ENCODE results near the gene MIER1.
"Not testable (repeated sequence)": the region's sequence is repeated elsewhere in the genome, so short reads cannot be mapped to it uniquely, and the experiment has no call there.

MIER1 gene

DNA sequence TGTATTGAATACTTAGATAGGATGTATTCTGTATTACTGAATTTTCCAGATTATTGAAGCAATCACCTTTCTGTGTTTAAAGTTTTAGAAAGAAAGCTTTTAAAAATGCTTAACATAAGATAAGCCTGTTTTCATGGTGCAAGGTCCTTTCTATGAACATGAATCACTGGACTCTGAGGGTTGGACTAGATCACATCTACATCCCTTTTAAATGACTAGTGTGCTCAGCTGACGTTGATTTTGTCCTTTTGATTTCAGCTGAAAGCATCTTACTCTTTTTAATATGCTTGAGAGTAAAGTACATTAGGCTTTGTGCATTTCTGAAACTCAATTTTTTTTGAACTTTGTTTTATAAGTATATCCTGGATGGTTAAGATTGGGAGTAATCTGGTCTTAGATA is 16.2 kb downstream of the MIER1 start:
- DNase-seq, result no peak

DNA sequence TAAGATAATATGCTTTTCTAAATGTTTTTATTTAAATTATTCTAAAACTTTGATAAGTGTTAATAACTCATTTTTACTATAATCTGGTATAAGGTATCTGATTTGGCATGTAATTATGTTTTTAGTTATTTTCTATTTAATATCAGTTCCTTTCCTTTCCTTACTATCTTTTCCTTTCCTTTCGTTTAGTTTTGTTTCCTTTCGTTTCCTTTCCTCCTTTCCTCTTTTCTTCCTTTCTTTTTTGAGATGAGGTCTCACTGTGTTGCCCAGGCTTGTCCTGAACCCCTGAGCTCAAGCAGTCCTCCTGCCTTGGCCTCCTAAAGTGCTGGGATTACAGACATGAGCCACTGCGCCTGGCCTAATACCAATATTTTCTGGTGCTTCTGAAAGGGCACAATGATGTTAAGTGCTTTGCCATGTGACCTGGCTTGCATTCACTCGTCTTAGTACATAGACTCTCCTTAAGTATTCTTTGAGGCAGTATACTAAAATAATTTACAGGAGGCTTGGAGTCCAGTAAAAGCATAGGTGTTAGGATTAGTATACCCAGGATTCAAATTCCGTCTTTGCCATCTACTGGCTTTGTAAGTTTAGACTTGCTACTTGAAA is 18.7 kb downstream of the MIER1 start:
- no peak for DNase-seq

GRCh38 chr1:66944330-66945274 is 19.8 kb downstream of the MIER1 start:
- no peak for DNase-seq

GRCh38 chr1:66945316-66945715 is 20.5 kb downstream of the MIER1 start:
- no peak for DNase-seq

DNA sequence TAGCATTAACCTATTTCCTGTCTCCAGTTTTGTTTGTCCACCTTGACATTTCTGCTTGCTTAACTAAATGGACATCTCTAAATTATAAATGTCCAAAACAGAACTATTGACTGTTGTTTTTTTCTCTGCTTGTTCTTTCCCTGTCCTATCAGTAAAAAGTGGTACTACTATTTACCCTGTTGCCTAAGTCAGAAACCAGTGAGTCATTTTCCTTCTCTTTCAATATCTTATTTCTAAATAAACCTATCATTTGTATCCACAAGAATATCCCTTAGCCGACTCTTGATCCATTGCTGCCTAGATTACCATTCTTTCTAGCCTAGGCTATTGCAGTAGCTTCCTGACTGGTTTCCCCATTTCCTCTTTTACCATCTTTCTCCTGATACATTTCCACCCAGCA is 22.5 kb downstream of the MIER1 start:
- no peak for DNase-seq

DNA sequence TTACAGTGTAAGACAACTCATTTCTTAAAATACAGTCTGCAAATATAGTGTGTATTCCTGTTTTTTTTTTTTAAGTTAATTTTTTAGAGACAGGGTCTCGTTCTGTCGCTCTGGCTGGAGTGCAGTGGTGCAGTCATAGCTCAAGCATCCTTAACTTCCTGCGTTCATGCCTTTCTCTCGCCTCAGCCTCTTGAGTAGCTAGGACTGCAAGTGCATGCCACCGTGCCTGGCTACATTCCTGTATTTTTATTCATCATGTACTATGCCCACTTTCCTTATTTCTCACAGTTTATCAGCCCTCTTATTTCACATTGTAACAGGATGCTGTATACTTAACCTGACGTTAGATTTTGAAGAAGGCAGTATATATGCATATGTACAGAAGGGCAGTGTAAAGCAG is 26.7 kb downstream of the MIER1 start:
- no peak for DNase-seq

- DNase-seq, result no peak
Measured at GRCh38 chr1:66954208-66954607, 29.4 kb downstream of the MIER1 start.

DNA sequence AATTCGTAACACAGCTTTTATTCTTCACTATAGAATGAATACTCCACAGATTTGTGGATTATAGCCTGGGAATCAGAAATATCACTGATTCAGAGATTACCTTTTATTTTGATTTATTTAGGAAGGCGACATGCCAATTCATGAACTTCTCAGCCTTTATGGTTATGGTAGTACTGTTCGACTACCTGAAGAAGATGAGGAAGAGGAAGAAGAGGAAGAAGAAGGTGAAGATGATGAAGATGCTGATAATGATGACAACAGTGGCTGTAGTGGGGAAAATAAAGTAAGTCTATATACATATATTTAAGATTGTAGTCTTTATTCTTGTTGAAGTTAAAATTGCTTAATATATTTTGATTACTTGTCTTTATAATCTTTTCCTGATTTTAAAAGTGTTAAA is 33.1 kb downstream of the MIER1 start:
- no peak for DNase-seq

DNA sequence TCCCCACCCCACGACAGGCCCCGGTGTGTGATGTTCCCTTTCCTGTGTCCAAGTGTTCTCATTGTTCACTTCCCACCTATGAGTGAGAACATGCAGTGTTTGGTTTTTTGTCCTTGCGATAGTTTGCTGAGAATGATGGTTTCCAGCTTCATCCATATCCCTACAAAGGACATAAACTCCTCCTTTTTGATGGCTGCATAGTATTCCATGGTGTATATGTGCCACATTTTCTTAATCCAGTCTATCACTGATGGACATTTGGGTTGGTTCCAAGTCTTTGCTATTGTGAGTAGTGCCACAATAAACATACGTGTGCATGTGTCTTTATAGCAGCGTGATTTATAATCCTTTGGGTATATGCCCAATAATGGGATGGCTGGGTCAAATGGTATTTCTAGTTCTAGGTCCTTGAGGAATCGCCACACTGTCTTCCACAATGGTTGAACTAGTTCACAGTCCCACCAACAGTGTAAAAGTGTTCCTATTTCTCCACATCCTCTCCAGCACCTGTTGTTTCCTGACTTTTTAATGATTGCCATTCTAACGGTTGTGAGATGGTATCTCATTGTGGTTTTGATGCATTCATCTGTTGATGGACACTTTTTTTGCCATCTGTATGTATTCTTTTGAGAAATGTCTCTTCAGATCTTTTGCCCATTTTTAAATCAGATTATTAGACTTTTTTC is 41.5 kb downstream of the MIER1 start:
- not testable (repeated sequence) for DNase-seq

DNA sequence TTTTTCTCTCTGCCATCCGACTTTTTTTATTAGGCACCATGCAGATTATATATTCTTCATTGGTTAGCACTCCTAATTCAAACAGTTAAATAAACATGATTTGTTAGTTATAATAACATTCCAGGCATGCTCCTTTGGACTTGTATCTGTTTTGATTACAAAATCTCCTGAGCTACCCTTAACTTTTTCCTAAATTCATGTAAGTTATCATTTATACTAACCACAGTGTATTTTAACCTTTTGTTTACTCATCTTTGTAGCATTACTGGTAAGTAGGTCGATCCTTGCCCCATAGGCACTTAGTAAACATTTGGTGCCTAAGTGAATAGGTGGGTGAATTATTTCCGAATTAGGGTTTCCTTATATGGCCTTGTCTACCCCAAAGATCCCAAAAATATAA is 43.8 kb downstream of the MIER1 start:
- no peak for DNase-seq

DNA sequence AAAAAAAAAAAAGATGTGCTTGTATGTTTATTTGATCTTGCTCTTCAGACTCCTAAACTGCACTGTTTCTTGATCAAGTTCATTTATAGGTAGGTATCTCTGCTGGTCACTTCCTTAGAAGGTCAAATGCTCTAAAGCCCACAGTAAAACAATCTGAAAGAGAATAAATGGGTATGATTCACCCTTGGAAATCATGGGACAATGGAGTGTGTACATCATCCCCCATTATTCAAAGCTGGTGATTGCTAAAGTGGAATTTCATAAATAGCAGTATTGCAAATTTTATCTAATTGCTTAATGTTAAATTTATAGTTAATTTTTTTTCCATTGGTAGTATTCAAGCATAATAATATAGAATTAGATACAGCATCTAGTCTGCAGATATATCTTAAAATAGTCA is 53.4 kb downstream of the MIER1 start:
- DNase-seq, result no peak

GRCh38 chr1:66979621-66980020 is 54.8 kb downstream of the MIER1 start:
- DNase-seq, result not testable (repeated sequence)

DNA sequence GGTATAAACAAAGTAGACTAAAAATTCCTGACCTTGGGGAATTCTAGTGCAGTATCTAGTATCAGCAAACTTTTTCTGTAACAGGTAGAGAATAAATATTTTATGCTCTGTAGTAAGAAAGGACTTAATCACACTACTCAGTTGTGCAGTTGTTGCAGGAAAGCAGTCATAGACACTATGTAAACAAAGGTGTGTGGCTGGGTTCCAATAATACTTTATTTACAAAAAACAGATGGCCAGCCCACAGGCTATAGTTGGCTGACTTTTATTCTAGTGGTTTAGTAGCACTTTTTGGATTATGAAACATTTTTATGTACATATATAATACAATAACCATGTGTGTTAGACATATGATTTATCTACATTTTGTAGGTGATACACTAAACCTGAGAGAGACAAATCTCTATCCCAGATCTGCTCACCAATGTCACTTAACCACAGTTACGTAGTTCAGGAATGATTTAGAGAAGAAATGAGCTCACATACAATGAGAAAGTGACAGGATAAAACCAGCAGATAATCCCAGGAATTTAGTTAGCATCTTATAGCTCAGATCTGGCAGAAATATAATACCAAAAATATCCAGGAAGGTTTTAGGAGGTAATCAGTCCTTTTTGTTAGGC is 56.1 kb downstream of the MIER1 start:
- no peak for DNase-seq

- DNase-seq, result no peak
Measured at GRCh38 chr1:66981679-66982078, 56.9 kb downstream of the MIER1 start.

DNA sequence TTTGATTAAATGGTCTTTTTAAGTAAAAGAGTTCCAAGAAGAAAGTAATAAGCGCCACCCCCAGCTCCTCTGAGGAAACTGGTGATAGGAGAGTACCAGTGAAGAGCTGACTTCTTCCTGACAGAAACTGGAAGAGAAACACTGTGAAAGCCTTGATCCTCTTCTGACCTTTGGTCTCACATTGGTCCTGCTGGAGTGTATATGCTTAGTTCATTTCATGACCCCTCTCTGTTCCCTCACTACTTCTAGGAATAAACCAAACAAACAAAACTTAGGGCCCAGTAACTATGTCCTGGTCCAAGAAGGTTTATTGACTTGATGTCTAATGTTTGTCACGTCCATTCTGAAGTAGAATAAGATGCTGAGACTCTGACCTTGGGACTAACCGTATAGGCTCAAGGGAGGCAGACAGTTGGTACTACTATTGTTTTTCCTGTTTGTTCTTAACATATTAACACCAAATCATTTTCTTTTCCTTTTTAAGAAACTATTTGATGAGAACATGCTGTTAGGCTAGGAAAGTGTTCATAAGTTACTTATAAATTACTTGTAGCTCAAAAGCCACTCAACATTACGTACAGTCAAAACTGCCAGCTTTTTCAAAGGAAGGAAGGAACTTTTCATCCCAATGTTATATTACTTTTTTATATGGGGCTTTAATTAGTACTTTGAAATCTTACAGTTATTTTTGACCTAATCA is 57.9 kb downstream of the MIER1 start:
- no peak for DNase-seq

DNA sequence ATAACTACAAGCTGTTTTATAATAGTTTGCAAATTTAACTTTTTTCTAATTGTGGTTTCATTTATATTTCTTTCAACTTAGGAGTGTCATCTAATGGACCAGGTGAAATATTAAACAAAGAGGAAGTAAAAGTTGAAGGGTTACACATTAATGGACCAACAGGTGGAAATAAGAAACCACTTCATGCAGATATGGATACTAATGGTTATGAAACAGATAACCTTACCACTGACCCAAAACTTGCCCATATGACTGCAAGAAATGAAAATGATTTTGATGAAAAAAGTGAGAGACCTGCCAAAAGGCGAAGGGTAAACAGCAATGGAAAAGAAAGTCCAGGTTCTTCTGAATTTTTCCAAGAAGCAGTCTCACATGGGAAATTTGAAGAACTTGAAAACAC is 59.7 kb downstream of the MIER1 start:
- DNase-seq, result no peak

DNA sequence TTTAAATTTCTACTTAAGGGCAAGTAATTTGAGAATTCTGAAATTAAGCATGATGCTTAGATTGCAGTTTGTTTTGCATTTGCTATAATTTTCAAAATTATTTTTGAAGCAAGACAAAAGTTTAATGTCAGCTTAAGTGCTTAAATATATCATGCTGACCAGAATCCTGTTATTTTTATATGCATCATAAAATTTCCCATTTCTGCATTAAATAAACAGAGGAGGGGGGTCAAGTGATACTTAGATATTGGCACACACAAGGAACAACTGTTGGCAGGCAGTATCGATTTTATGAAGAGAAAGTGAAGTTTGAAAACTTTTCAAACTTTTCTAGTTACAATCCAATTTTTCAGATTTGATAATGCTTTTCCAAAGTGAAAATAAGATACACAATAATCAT is 61.0 kb downstream of the MIER1 start:
- no peak for DNase-seq

DNA sequence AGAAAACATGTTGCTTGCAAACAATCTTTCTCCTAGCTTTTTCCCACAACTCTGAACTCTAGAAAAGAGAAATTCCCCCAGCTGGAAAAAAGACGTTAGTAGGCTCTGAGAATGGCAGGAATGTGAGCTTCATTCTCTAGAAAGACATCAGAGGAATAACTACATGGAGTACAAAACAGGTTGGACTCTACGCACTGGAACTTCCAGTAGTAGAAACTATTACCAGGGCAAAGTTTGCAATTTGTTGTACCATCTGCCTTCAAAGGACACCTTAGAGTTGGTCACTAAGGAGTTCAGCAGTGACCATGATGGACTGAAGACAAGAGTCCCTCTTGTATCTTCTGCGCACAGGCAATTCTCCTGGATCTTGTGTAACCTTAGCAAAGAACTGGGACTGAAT is 68.3 kb downstream of the MIER1 start:
- DNase-seq, result no peak

DNA sequence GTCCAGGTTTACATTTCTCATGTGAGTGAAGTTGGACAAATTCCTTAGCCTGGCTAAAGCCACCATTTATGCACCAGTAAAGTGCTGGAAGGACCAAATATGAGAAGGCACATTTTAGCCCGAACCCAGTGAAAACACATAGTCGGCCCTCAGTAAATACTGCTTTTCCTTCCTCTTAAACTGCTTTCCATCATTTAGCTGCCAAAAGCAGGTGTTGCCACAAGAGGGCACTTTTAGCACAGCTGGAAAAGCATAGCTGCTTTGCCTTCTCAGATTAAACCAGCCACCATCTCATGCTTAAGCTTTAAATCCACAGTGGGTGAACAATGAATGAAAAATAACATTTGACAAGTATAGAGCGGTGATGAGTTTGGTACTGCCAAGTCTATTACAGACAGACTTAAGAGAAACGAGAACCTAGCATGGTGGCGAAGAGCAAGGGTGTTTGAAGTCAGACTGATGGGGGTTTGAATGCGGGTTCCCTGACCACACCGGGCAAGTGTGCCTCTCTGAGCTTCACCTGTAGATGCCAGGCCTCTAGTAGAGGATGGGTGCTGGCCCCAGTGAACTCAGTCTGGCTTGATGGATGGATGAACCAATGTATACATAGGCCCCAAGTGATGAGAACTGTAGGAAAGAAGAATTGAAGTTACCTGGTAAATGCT is 71.4 kb downstream of the MIER1 start:
- DNase-seq, result no peak

DNA sequence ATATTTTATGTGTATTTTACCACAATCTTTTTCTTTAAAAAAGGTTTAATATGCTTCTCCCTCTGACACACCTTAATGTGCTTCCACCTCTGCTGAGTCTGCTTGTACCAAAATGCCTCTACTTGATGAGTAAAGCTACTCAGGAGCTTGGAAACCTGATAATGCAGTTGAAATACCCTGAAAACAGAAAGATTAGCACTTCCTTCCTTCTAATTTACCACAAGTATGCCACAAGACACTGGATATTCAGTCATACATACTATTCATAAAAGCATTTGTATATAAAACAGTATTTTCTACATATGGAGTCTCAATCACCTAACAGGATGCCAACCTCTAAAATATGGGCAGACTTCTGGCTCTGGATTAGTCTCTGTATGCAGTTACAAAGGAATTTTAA is 74.2 kb downstream of the MIER1 start:
- no peak for DNase-seq

GRCh38 chr1:66999640-67000400 is 75.0 kb downstream of the MIER1 start:
- no peak for DNase-seq

Data from activated CD8-positive, alpha-beta memory T cell treated with anti-CD3 and anti-CD28 coated beads, Interleukin-2, amount 50 U/mL, for 48 hours (primary cell).